ENCODE results near the gene ARPC1B. TPM values are rescaled to one million over a fixed set of nuclear protein-coding genes. Genes with fewer than 3 reads are reported as not detected.

The ARPC1B gene
- total and polyA plus RNA-seq, 2 donors from 2014 or later, result 74.1 to 216 TPM

DNA sequence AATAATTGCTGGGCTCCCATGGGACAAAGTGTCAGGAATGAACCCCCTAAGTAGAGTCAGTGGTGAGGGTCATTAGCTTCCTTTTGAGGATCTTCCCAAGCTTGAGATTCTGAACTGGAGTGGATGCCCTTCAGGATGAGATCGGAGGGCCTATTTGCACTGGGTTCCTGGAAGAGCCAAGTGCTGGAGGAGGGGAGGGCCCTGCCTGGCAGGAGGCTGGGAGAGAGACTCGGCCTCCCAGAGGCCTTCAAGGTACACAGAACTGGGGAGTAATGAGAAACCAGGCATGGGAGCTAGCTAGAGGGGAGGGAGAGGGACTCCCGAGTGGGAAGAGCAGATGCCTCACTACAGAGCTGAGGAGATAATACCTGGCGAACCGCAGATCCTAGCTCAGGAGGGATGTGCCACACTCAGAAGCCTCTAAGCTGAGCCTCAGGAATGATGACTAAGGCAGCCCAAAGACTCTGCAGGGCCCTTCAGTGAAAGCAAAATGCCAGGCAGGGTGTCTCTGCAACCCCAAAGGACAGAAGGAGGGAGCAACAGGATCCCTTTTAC lies 24.4 kb downstream of the ARPC1B start:
- DNase-seq, result no peak
- H3K4me3 ChIP-seq (ENCODE audit: low read length in 3 of 3), result no peak overlapping the region
- H3K9ac ChIP-seq (ENCODE audit: low read length in 3 of 3), result no peak overlapping the region
- no peak overlapping the region for H3K27ac ChIP-seq (ENCODE audit: low read depth in 2 of 2, low read length in 2 of 2)
- no peak for FAIRE-seq
- no peaks in the 10 kb centered on the region for H3K27me3 ChIP-seq (ENCODE audit: control insufficient read depth, insufficient read depth, low read length)
- no peaks in the 10 kb centered on the region for H3K9me3 ChIP-seq (ENCODE audit: control insufficient read depth in 2 of 3, insufficient read depth in 1 of 3, low read length in 3 of 3)
- H3K36me3 ChIP-seq (ENCODE audit: control insufficient read depth in 2 of 3, insufficient read depth in 3 of 3, low read length in 3 of 3), result peaks cover 5 to 49% (median 34%) of the 10 kb centered on the region in 3 donors
- intact Hi-C loops (cut with DNase I), result no loop called here
- TF ChIP-seq, protein P1, sequence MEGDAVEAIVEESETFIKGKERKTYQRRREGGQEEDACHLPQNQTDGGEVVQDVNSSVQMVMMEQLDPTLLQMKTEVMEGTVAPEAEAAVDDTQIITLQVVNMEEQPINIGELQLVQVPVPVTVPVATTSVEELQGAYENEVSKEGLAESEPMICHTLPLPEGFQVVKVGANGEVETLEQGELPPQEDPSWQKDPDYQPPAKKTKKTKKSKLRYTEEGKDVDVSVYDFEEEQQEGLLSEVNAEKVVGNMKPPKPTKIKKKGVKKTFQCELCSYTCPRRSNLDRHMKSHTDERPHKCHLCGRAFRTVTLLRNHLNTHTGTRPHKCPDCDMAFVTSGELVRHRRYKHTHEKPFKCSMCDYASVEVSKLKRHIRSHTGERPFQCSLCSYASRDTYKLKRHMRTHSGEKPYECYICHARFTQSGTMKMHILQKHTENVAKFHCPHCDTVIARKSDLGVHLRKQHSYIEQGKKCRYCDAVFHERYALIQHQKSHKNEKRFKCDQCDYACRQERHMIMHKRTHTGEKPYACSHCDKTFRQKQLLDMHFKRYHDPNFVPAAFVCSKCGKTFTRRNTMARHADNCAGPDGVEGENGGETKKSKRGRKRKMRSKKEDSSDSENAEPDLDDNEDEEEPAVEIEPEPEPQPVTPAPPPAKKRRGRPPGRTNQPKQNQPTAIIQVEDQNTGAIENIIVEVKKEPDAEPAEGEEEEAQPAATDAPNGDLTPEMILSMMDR (IDR thresholded peaks at IDR 0.05; ENCODE audit: borderline replicate concordance, extremely low read depth, insufficient read depth), result no peak
- peaks cover 0 to under 1% (median 0%) of the 10 kb centered on the region in 3 donors for H3K4me1 ChIP-seq (ENCODE audit: control insufficient read depth in 2 of 3, insufficient read depth in 2 of 3, low read depth in 1 of 3, low read length in 3 of 3)

DNA sequence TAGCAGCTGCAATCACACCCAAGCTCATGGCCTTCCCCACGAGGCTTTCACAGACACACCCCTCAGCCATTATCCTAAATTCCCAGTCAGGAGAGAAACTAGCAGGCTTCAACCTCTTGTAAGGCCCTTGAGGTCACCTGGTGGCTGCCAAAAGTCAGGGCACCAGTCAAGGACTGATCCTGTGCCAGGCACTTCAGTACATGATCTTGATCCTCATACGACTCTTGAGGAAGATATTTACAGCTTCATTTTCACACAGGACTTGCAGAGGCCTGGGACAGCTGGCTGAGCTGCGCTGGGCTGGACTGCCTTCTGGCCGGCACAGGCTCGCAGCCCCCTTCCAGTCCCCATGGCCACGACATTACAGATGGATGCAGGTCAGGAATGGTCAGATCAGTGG lies 25.1 kb downstream of the ARPC1B start:
- DNase-seq (no peak), FAIRE-seq (no peak)
- Histone ChIP-seq H3K36me3 (ENCODE audit: control insufficient read depth in 2 of 3, insufficient read depth in 3 of 3, low read length in 3 of 3) (peaks cover 5 to 49% (median 38%) of the 10 kb centered on the region in 3 donors), H3K4me1 (ENCODE audit: control insufficient read depth in 2 of 3, insufficient read depth in 2 of 3, low read depth in 1 of 3, low read length in 3 of 3) (peaks cover 0 to 3% (median 0%) of the 10 kb centered on the region in 3 donors), H3K4me3 (ENCODE audit: low read length in 3 of 3) (no peak overlapping the region), H3K9ac (ENCODE audit: low read length in 3 of 3) (no peak overlapping the region), H3K27me3 (ENCODE audit: control insufficient read depth, insufficient read depth, low read length) (no peaks in the 10 kb centered on the region), H3K27ac (ENCODE audit: low read depth in 2 of 2, low read length in 2 of 2) (no peak overlapping the region), H3K9me3 (ENCODE audit: control insufficient read depth in 2 of 3, insufficient read depth in 1 of 3, low read length in 3 of 3) (no peaks in the 10 kb centered on the region)
- intact Hi-C loops (cut with DNase I), result no loop called here
- TF ChIP-seq, protein P1 (IDR thresholded peaks at IDR 0.05; ENCODE audit: borderline replicate concordance, extremely low read depth, insufficient read depth), result no peak

DNA sequence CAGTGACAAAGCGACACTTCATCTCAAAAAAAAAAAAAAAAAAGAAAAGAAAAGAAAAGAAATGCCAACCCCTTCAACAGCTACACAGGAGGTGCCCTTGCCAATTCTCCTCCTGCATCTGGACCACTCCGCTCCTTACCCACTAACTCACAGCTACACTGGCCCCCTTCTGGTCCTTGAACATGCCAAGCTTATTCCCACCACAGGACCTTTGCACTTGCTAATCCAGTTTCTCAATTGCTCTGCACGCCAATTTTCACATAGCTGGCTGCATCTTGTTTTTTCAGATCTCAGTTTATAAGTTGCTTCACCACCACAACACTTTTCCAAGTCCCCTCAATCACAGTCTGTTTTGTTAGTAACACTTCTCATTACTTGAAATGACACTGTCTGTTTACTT lies 28.3 kb downstream of the ARPC1B start:
- DNase-seq (no peak), FAIRE-seq (no peak)
- Histone ChIP-seq H3K27me3 (ENCODE audit: control insufficient read depth, insufficient read depth, low read length) (no peaks in the 10 kb centered on the region), H3K36me3 (ENCODE audit: control insufficient read depth in 2 of 3, insufficient read depth in 3 of 3, low read length in 3 of 3) (peaks cover 5 to 40% (median 29%) of the 10 kb centered on the region in 3 donors), H3K9ac (ENCODE audit: low read length in 3 of 3) (no peak overlapping the region), H3K4me3 (ENCODE audit: low read length in 3 of 3) (no peak overlapping the region), H3K4me1 (ENCODE audit: control insufficient read depth in 2 of 3, insufficient read depth in 2 of 3, low read depth in 1 of 3, low read length in 3 of 3) (peaks cover 0 to 20% (median 8%) of the 10 kb centered on the region in 3 donors), H3K9me3 (ENCODE audit: control insufficient read depth in 2 of 3, insufficient read depth in 1 of 3, low read length in 3 of 3) (no peaks in the 10 kb centered on the region), H3K27ac (ENCODE audit: low read depth in 2 of 2, low read length in 2 of 2) (no peak overlapping the region)
- TF ChIP-seq, protein P1 (IDR thresholded peaks at IDR 0.05; ENCODE audit: borderline replicate concordance, extremely low read depth, insufficient read depth), result no peak
- intact Hi-C loops (cut with DNase I), result no loop called here

DNA sequence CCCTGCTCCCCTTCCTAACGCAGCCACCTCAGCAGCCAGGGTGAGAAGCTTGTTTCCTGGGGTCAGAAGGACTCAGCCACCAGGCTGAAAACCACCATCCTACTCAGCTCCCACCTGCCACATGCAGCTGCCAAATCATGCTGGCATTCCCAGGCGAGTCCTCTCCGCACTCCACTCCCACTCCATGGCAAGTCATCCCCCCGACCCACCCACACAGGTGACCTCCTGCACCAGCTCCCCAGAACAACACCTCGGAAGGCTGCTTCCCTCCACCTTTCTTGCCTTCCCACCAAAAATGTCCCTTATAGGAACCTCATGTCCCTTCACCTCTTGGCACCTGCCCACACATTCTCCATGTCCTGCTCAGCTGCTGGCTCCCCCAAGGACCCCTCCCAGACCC lies 29.2 kb downstream of the ARPC1B start:
- H3K4me3 ChIP-seq (ENCODE audit: low read length in 3 of 3), result no peak overlapping the region
- H3K9ac ChIP-seq (ENCODE audit: low read length in 3 of 3), result no peak overlapping the region
- peaks cover 5 to 39% (median 27%) of the 10 kb centered on the region in 3 donors for H3K36me3 ChIP-seq (ENCODE audit: control insufficient read depth in 2 of 3, insufficient read depth in 3 of 3, low read length in 3 of 3)
- H3K27me3 ChIP-seq (ENCODE audit: control insufficient read depth, insufficient read depth, low read length), result no peaks in the 10 kb centered on the region
- intact Hi-C loops (cut with DNase I), result no loop called here
- DNase-seq (no peak), FAIRE-seq (no peak)
- TF ChIP-seq, protein P1 (IDR thresholded peaks at IDR 0.05; ENCODE audit: borderline replicate concordance, extremely low read depth, insufficient read depth), result no peak
- no peak overlapping the region for H3K27ac ChIP-seq (ENCODE audit: low read depth in 2 of 2, low read length in 2 of 2)
- H3K9me3 ChIP-seq (ENCODE audit: control insufficient read depth in 2 of 3, insufficient read depth in 1 of 3, low read length in 3 of 3), result no peaks in the 10 kb centered on the region
- peaks cover 0 to 20% (median 8%) of the 10 kb centered on the region in 3 donors for H3K4me1 ChIP-seq (ENCODE audit: control insufficient read depth in 2 of 3, insufficient read depth in 2 of 3, low read depth in 1 of 3, low read length in 3 of 3)

Measured in kidney (tissue), 14 donors.